Muscle layer of duodenum (tissue), 2 donors: ENCODE data around the gene GGTLC2.

ENCODE experiments used
- H3K27ac ChIP-seq: one replicate; pipeline ENCODE4 v1.7.0; 2013; ENCODE audit warnings: mild to moderate bottlenecking, low read length
- H3K27me3 ChIP-seq: one replicate; pipeline ENCODE4 v1.7.0; 2013; ENCODE audit warnings: low read depth, mild to moderate bottlenecking, control low read depth, low read length
- H3K36me3 ChIP-seq, 2 donors: one replicate each; pipeline ENCODE4 v1.7.0; 2013; ENCODE audit warnings: low read length in 2 of 2, control low read depth in 1 of 2, mild to moderate bottlenecking in 1 of 2; ENCODE audit not compliant: insufficient read depth in 2 of 2, control insufficient read depth in 1 of 2
- H3K4me1 ChIP-seq, 2 donors: one replicate each; pipeline ENCODE4 v1.7.0; 2013; ENCODE audit warnings: low read length in 2 of 2, mild to moderate bottlenecking in 2 of 2, control low read depth in 1 of 2, moderate library complexity in 1 of 2; ENCODE audit not compliant: insufficient read depth in 2 of 2, control insufficient read depth in 1 of 2
- H3K4me3 ChIP-seq, 2 donors: one replicate each; pipeline ENCODE4 v1.7.0; 2013; ENCODE audit warnings: low read length in 2 of 2, low read depth in 1 of 2, mild to moderate bottlenecking in 1 of 2
- H3K9me3 ChIP-seq, 2 donors: one replicate each; pipeline ENCODE4 v1.7.0; 2013; ENCODE audit warnings: low read length in 2 of 2, control low read depth in 1 of 2, mild to moderate bottlenecking in 1 of 2; ENCODE audit not compliant: control insufficient read depth in 1 of 2
- donor health status: healthy.

The GGTLC2 gene

DNA sequence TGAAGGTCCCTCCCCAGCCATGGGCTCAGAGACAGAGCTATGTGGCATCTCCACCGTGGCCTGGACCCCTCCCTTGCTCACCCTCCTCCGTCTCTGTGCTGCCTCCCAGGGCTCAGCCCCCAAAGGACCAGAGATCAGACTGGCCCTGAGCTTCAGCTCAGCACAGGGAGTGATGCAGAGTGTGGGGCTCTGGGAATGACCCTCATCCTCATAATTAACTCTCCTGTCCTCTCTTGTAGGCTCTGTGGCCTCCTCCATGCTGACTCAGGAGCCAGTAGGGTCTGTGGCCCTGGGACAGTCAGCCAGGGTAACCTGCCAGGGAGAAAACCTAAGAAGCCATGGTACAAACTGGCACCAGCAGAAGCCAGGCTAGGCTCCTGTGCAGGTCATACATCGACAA lies 28.7 kb downstream of the GGTLC2 start:
- H3K27me3 ChIP-seq = no peaks in the 10 kb centered on the region

DNA sequence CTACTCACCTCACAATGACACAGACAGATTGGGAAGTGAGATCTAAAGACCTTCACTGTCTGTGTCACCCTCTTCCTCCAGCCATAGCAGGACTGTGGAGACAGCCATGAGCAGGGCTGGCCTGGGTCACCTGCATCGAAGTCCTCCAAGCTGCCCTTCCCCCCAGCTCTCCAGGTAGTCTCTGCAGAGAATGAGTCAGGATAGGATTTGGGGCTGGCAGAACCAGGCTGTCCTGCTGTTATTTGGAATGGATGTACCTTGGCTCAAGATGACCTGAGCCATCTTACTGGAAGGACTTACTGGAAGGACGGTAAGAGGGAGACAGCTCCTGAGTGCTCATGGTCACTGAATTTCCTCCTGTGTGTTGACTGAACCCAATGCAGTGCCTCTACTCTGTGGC lies 29.2 kb downstream of the GGTLC2 start:
- Histone ChIP-seq H3K27me3 (no peaks in the 10 kb centered on the region), H3K4me1 (no peaks in the 10 kb centered on the region), H3K36me3 (no peaks in the 10 kb centered on the region), H3K27ac (no peak overlapping the region), H3K9me3 (peaks cover 0 to 4% of the 10 kb centered on the region in 2 donors), H3K4me3 (no peak overlapping the region)

More for the DNA sequence above, 28.7 kb downstream of the GGTLC2 start:
- no peak overlapping the region for H3K4me3 ChIP-seq
- H3K9me3 ChIP-seq = peaks cover 0 to 4% of the 10 kb centered on the region in 2 donors
- H3K36me3 ChIP-seq = no peaks in the 10 kb centered on the region
- H3K4me1 ChIP-seq = no peaks in the 10 kb centered on the region
- no peak overlapping the region for H3K27ac ChIP-seq

DNA sequence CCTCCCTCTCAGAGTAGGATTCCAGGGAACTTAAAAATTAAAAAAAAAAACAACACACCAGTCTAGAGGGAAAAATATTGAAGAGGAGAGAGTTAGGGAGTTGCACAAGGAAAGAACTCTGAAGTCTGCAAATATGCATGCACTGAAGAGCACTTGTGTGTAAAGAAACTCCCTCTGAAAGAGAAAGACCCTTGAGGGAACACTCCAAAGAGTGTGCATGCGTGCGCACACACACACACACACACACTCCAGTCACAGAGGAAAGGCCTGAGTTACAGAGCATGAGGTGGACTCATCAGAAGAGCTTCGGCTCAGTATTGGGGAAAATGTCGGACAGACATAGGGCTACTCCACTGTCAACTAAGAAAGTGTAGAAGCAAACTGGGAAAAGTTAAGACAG lies 30.1 kb downstream of the GGTLC2 start:
- Histone ChIP-seq H3K36me3 (no peaks in the 10 kb centered on the region), H3K4me1 (no peaks in the 10 kb centered on the region), H3K27ac (no peak overlapping the region), H3K27me3 (no peaks in the 10 kb centered on the region), H3K9me3 (peaks cover 0 to 4% of the 10 kb centered on the region in 2 donors), H3K4me3 (no peak overlapping the region)

DNA sequence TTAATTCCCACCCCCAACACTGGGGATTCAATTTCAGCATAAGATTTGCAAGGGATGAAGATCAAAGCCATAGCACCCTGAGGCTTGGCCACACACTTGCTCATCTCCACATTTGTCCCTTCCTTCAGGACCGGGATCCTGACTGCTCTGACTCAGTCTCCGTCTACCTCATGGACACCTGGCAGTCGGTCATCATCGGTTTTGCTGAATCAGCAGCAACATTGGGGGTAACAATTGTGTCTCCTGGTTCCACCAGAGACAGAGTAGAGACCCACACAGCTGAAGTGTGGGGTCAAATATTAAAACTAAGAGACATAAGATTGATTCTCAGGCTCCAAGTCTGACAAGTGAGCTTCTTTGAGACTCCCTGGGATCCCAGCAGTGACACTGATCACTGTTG lies 34.6 kb downstream of the GGTLC2 start:
- Histone ChIP-seq H3K4me3 (no peak overlapping the region), H3K36me3 (no peaks in the 10 kb centered on the region), H3K4me1 (peaks cover 0 to 5% of the 10 kb centered on the region in 2 donors), H3K27ac (no peak overlapping the region), H3K9me3 (no peaks in the 10 kb centered on the region), H3K27me3 (no peaks in the 10 kb centered on the region)

DNA sequence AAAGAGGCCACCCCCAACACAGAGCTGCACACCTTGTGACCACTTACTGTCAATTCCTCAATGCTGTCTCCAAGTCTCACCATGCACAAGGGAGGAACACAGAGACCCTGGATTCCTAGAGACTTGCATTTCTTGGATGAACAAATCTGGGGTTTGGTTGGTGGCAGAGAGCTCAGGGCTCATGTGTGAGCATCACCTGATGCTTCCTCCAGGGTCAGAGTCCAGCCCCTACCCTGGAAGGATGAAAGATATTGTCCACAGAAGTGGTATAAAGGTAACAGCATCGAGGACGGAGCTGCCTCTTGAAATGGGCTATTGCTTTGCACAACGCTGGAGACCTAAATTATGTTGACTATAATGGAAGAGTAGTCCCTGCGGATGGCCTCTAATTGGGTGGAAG lies 36.0 kb downstream of the GGTLC2 start:
- Histone ChIP-seq H3K4me3 (no peak overlapping the region), H3K36me3 (no peaks in the 10 kb centered on the region), H3K27me3 (no peaks in the 10 kb centered on the region), H3K27ac (no peak overlapping the region), H3K4me1 (peaks cover 0 to 9% of the 10 kb centered on the region in 2 donors), H3K9me3 (no peaks in the 10 kb centered on the region)

DNA sequence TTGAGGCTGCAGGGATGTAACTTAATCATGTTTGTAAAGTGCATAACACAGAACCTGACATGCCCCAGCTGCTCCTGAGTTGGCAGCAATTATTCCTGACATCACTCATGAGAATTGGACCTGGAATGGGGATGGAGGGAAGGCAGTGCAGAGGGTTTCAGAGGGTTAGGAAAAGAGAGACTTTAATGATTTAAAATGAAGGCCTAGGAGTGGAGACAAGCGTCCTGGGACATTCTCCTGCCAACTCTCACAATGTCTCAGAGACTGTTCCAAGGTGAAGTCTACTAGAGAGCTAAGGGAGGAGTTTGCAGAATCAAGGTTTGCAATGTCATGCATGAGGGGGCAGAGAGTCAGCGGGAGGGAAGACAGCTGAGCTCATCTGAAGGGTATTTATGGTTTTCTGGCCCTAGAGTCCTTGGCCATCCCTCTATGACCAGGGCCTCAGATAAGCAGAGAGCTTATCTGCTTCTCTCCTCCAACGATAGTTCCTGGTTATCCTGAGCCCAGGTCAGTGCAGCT lies 36.9 kb downstream of the GGTLC2 start:
- Histone ChIP-seq H3K27me3 (no peaks in the 10 kb centered on the region), H3K4me3 (no peak overlapping the region), H3K9me3 (no peaks in the 10 kb centered on the region), H3K36me3 (no peaks in the 10 kb centered on the region), H3K4me1 (peaks cover 0 to 9% of the 10 kb centered on the region in 2 donors), H3K27ac (no peak overlapping the region)

DNA sequence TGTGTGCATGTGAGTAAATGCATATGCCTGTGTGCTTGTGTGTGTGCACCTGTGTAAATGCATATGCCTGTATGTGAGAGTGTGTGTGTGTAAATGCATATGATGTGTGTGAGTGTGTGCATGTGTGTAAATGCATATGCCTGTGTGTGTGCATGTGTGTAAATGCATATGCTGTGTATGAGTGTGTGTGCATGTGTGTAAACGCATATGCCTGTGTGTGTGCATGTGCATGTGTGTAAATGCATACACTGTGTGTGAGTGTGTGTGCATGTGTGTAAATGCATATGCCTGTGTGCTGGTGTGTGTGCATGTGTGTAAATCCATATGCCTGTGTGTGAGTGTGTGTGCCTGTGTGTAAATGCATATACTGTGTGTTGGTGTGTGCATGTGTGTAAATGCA lies 37.8 kb downstream of the GGTLC2 start:
- Histone ChIP-seq H3K4me3 (no peak overlapping the region), H3K27me3 (no peaks in the 10 kb centered on the region), H3K9me3 (no peaks in the 10 kb centered on the region), H3K4me1 (peaks cover 0 to 9% of the 10 kb centered on the region in 2 donors), H3K27ac (no peak overlapping the region), H3K36me3 (no peaks in the 10 kb centered on the region)

DNA sequence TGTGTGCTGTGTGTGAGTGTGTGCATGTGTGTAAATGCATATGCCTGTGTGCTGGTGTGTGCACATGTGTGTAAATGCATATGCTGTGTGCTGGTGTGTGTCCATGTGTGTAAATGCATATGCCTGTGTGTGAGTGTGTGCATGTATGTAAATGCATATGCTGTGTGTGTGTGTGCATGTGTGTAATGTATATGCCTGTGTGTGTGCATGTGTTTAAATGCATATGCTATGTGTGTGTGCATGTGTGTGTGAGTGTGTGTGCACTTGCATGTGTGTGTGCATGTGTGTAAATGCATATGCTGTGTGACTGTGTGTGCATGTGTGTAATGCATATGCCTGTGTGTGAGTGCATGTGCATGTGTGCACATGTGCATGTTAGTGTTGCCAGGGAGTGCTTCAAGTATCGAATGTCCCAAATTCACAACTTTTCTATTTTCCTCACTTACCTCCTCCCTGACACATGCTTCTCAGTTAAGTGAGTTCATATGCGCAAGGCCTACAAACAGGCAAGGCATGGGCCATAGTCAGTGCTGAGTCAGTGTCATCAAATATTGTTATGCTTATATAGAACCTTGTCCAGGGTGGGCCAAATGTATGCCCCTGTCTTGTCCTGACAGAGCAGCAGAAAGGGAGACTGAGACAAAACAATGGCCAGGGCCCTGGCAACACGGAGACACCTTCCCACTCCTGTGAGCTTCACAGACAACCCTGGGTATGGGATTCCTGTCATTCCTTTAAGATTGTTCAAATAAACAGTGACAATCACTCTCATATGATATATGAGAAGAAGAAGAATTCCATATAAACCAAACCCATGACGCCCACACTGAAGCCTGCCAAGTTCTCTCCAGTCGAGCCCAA lies 38.6 kb downstream of the GGTLC2 start:
- H3K27me3 ChIP-seq = no peaks in the 10 kb centered on the region
- no peaks in the 10 kb centered on the region for H3K9me3 ChIP-seq
- peaks cover 0 to 9% of the 10 kb centered on the region in 2 donors for H3K4me1 ChIP-seq
- H3K36me3 ChIP-seq = no peaks in the 10 kb centered on the region
- H3K27ac ChIP-seq = no peak overlapping the region
- no peak overlapping the region for H3K4me3 ChIP-seq

DNA sequence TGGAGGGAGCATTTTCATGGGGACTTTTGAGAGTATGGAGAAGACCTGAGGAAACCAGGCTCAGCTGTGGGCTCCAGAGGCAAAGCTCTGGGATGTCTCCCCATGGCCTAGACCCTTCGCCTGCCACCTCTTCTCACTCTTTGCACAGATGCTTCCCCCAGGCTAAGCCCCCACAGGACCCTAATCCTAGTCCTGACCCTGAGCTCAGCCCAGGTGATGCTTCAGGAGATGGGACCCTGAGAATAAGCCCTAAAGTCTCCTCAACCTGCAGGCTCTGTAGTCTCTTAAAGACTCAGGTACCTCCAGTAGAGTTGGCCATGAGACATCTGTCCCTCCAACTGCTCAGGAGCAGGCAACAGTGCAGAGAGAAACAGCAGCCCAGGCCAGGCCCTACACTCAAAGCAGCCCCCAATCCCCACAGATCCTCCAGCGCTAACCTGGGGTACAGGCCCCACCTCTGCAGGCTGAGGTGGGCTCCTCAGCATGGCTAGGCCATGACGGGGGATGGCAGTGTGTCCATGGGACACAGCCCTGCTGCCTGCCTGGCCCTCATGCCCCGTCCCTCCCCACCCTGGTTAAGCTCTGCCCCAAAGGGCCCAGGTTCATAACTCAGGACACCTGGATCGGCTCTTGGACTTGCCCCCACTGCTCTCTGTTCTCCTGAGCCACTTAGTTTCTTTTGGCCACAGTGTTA lies 39.4 kb downstream of the GGTLC2 start:
- no peaks in the 10 kb centered on the region for H3K27me3 ChIP-seq
- H3K4me1 ChIP-seq = peaks cover 0 to 9% of the 10 kb centered on the region in 2 donors
- H3K4me3 ChIP-seq = no peak overlapping the region
- no peak overlapping the region for H3K27ac ChIP-seq
- no peaks in the 10 kb centered on the region for H3K9me3 ChIP-seq
- H3K36me3 ChIP-seq = no peaks in the 10 kb centered on the region

DNA sequence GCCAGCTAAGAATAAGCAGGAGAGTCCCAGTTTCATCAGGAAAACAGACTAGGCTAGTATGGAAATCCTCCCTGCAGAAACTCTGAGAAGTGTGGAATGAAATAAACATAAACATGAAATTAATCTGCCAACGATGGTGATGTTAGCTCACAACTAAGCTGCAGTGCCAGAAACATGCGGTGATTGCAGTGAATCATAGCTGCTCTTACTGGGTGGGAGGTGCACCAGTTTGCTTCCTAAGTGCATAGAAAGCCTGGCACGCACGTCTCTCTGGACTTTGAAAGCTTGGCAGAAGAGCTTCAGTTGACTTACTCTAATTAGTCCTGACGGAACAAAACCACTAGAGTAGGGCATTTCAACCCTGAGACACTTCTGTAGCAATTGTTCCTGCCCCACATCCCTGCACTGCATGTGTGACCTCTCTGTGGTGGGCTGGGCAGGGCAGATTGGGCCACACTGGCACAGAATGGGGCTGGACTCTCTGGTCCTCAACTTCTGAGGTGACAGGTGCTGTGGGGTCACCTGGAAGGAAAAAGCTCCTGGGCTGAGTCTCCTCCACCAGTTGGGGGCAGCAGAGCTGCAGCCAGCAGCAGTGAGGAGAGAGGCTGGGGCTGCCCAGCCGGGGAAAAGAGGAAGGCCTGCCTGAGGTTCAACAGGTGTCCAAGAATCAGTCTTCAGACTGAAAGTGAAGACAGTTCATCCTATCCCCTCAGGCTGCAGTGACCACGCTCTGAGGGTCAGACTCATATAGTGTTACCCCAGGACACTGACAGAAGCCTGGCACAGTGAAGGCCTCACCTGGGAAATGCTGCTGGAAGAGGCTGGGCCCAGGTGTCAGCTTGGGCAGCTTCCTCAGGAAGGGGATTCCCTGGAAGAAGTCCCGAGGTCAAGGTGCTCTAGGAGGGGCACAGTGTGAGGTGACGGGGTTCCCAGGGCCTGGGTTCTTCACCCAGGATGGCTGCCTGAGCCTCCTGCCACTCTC lies 40.5 kb downstream of the GGTLC2 start:
- H3K4me3 ChIP-seq = no peak overlapping the region
- H3K27me3 ChIP-seq = no peaks in the 10 kb centered on the region
- H3K27ac ChIP-seq = no peak overlapping the region
- peaks cover 0 to 9% of the 10 kb centered on the region in 2 donors for H3K4me1 ChIP-seq
- no peaks in the 10 kb centered on the region for H3K36me3 ChIP-seq
- no peaks in the 10 kb centered on the region for H3K9me3 ChIP-seq
